H9 (cell line): Measurements from ENCODE around the gene JMJD1C. TPM values are rescaled to one million over a fixed set of nuclear protein-coding genes. Genes with fewer than 3 reads are reported as not detected.

Experiments used
- DNase-seq: peaks from one replicate; pipeline ENCODE4 v3.0.0-alpha.2; 2017
- H2AFZ ChIP-seq: one replicate; pipeline ENCODE4 v1.6.1; 2013; ENCODE audit warnings: mild to moderate bottlenecking, low read length, control low read depth, moderate library complexity
- H2AK5ac ChIP-seq: 2 replicates; pipeline ENCODE4 v1.6.1; 2013; ENCODE audit warnings: low read length, control low read depth, mixed read lengths; ENCODE audit not compliant: insufficient read length
- H2BK120ac ChIP-seq: one replicate; pipeline ENCODE4 v1.6.1; 2013; ENCODE audit warnings: low read depth, mild to moderate bottlenecking, low read length, control low read depth, inconsistent platforms; ENCODE audit not compliant: poor library complexity, severe bottlenecking
- H2BK12ac ChIP-seq: 2 replicates; pipeline ENCODE4 v1.6.1; 2013; ENCODE audit warnings: low read length, control low read depth, mixed read lengths, low read depth; ENCODE audit not compliant: insufficient read length
- H2BK15ac ChIP-seq: 2 replicates; pipeline ENCODE4 v1.6.1; 2013; ENCODE audit warnings: low read depth, low read length, control low read depth
- H2BK20ac ChIP-seq: one replicate; pipeline ENCODE4 v1.6.1; 2013; ENCODE audit warnings: low read depth, mild to moderate bottlenecking, low read length, control low read depth, inconsistent platforms; ENCODE audit not compliant: poor library complexity, severe bottlenecking
- H2BK5ac ChIP-seq: 2 replicates; pipeline ENCODE4 v1.6.1; 2013; ENCODE audit warnings: low read length, control low read depth, mixed read lengths; ENCODE audit not compliant: insufficient read length
- H3K14ac ChIP-seq: 2 replicates; pipeline ENCODE4 v1.6.1; 2013; ENCODE audit warnings: low read length, control low read depth; ENCODE audit not compliant: insufficient read depth
- H3K18ac ChIP-seq: 2 replicates; pipeline ENCODE4 v1.6.1; 2013; ENCODE audit warnings: low read depth, mild to moderate bottlenecking, mixed read lengths, low read length, control low read depth; ENCODE audit not compliant: insufficient read length
- H3K23ac ChIP-seq: 2 replicates; pipeline ENCODE4 v1.6.1; 2013; ENCODE audit warnings: low read length, control low read depth, mixed read lengths, low read depth; ENCODE audit not compliant: insufficient read length
- H3K23me2 ChIP-seq: 2 replicates; pipeline ENCODE4 v1.6.1; 2013; ENCODE audit warnings: low read depth, mild to moderate bottlenecking, mixed read lengths, low read length, control low read depth; ENCODE audit not compliant: insufficient read length, poor library complexity, severe bottlenecking
- H3K27ac ChIP-seq: 2 replicates; pipeline ENCODE4 v1.5.1; 2013; ENCODE audit warnings: low read length, control low read depth, mixed read lengths, low read depth; ENCODE audit not compliant: insufficient read length
- H3K27me3 ChIP-seq: 2 replicates; pipeline ENCODE4 v1.6.1; 2013; ENCODE audit warnings: low read length, control low read depth, inconsistent platforms; ENCODE audit not compliant: insufficient read depth
- H3K4ac ChIP-seq: 2 replicates; pipeline ENCODE4 v1.6.1; 2013; ENCODE audit warnings: low read depth, mild to moderate bottlenecking, control low read depth, inconsistent platforms, low read length, moderate library complexity
- H3K4me1 ChIP-seq: 2 replicates; pipeline ENCODE4 v1.6.1; 2013; ENCODE audit warnings: low read length, control low read depth, inconsistent platforms; ENCODE audit not compliant: insufficient read depth
- H3K4me2 ChIP-seq: 2 replicates; pipeline ENCODE4 v1.6.1; 2013; ENCODE audit warnings: low read length, control low read depth, mixed read lengths; ENCODE audit not compliant: insufficient read length, insufficient read depth
- H3K56ac ChIP-seq: 2 replicates; pipeline ENCODE4 v1.6.1; 2013; ENCODE audit warnings: low read depth, mild to moderate bottlenecking, mixed read lengths, low read length, control low read depth; ENCODE audit not compliant: insufficient read length
- H3K79me1 ChIP-seq: 2 replicates; pipeline ENCODE4 v1.6.1; 2013; ENCODE audit warnings: low read depth, mild to moderate bottlenecking, moderate library complexity, low read length, control low read depth, inconsistent platforms; ENCODE audit not compliant: insufficient read depth, poor library complexity, severe bottlenecking
- H3K79me2 ChIP-seq: 2 replicates; pipeline ENCODE4 v1.6.1; 2013; ENCODE audit warnings: low read length, control low read depth, inconsistent platforms; ENCODE audit not compliant: insufficient read depth
- H3K9ac ChIP-seq: 2 replicates; pipeline ENCODE4 v1.6.1; 2013; ENCODE audit warnings: low read length, control low read depth, mixed read lengths; ENCODE audit not compliant: insufficient read length; ENCODE audit errors: extremely low read depth
- H3K9me3 ChIP-seq: one replicate; pipeline ENCODE4 v1.6.1; 2013; ENCODE audit warnings: low read depth, low read length, inconsistent platforms; ENCODE audit not compliant: control insufficient read depth
- H3T11ph ChIP-seq: one replicate; pipeline ENCODE4 v1.6.1; 2013; ENCODE audit warnings: mild to moderate bottlenecking, low read length, control low read depth, inconsistent platforms
- H4K20me1 ChIP-seq: one replicate; pipeline ENCODE4 v1.6.1; 2013; ENCODE audit not compliant: control insufficient read depth, insufficient read length, insufficient read depth
- H4K5ac ChIP-seq: 2 replicates; pipeline ENCODE4 v1.6.1; 2013; ENCODE audit warnings: low read depth, mild to moderate bottlenecking, mixed read lengths, low read length, control low read depth; ENCODE audit not compliant: insufficient read length
- H4K8ac ChIP-seq: replicated peaks from 2 replicates; pipeline ENCODE4 v1.6.1; 2013; ENCODE audit warnings: low read length, control low read depth, mixed read lengths, low read depth; ENCODE audit not compliant: insufficient read length
- H4K91ac ChIP-seq: 2 replicates; pipeline ENCODE4 v1.6.1; 2013; ENCODE audit warnings: low read depth, mild to moderate bottlenecking, moderate library complexity, mixed read lengths, low read length, control low read depth; ENCODE audit not compliant: insufficient read length
- H3K27ac Mint-ChIP-seq, 3 experiments: 2 replicates in 2 of 3; 3 replicates in 1 of 3; pipeline ENCODE4 v1.8.0; 2020 to 2021; ENCODE audit warnings: mixed read lengths in 3 of 3, mild to moderate bottlenecking in 1 of 3, moderate library complexity in 1 of 3
- H3K27me3 Mint-ChIP-seq: 2 replicates; pipeline ENCODE4 v1.8.0; 2021; ENCODE audit warnings: low read depth, mild to moderate bottlenecking, moderate library complexity, mixed read lengths
- H3K36me3 Mint-ChIP-seq, 3 experiments: 2 replicates in 2 of 3; 3 replicates in 1 of 3; pipeline ENCODE4 v1.8.0; 2020 to 2021; ENCODE audit warnings: low read depth in 3 of 3, mixed read lengths in 3 of 3; ENCODE audit not compliant: insufficient read depth in 1 of 3
- H3K4me1 Mint-ChIP-seq, 2 experiments: 2 replicates each; pipeline ENCODE4 v1.8.0; 2020; ENCODE audit warnings: mixed read lengths in 2 of 2
- H3K4me3 Mint-ChIP-seq, 2 experiments: 2 replicates in 1 of 2; 3 replicates in 1 of 2; pipeline ENCODE4 v1.8.0; 2020 to 2021; ENCODE audit warnings: mild to moderate bottlenecking in 2 of 2, mixed read lengths in 2 of 2, moderate library complexity in 1 of 2
- H3K9me3 Mint-ChIP-seq, 2 experiments: 2 replicates in 1 of 2; 3 replicates in 1 of 2; pipeline ENCODE4 v1.8.0; 2020; ENCODE audit warnings: mild to moderate bottlenecking in 2 of 2, mixed read lengths in 2 of 2, moderate library complexity in 1 of 2
- CTCF ChIP-seq: fragments of 200-600 bp; sonication (generic); conservative IDR thresholded peaks from 3 replicates; pipeline ENCODE4 v1.8.0; 2021; ENCODE audit warnings: antibody characterized with exemption, mild to moderate bottlenecking
- WGBS: extraction: QIAGEN DNeasy Blood & Tissue Kit; methylation state at CpG from one replicate; pipeline ENCODE4 v1.1.7; 2013; ENCODE audit warnings: missing lambda C conversion rate, low lambda C conversion rate, mixed read lengths; ENCODE audit not compliant: insufficient read length; ENCODE audit errors: extremely low coverage; 5-methylcytosine and 5-hydroxymethylcytosine counted together
- total RNA-seq: library from RNA; stranded (reverse); gene quantifications from 2 replicates; pipeline ENCODE4 v1.2.1, GENCODE V29; 2021

JMJD1C gene
- total RNA-seq, 1 experiment from 2014 or later, result 200 TPM

- H2BK15ac ChIP-seq, result no peak overlapping the region
- no peak overlapping the region for H2AFZ ChIP-seq
- H3K4ac ChIP-seq, result no peak overlapping the region
- no peak overlapping the region for H4K91ac ChIP-seq
- H3K23ac ChIP-seq, result no peak overlapping the region
- no peak overlapping the region for H3K9ac ChIP-seq
- H3K79me2 ChIP-seq, result no peaks in the 10 kb centered on the region; the same call in 1 of the 2 replicates
- H2BK20ac ChIP-seq, result no peak overlapping the region
- H2AK5ac ChIP-seq, result no peak overlapping the region
- H3K27ac Mint-ChIP-seq, result no peak overlapping the region
- H3K27me3 Mint-ChIP-seq, result no peaks in the 10 kb centered on the region
- H3T11ph ChIP-seq, result no peak overlapping the region
- no peaks in the 10 kb centered on the region for H4K20me1 ChIP-seq
- no peak overlapping the region for H3K56ac ChIP-seq
- peaks cover 5% of the 10 kb centered on the region; the same call in 1 of the 2 replicates for H3K4me1 ChIP-seq
- H3K4me2 ChIP-seq, result no peak overlapping the region
- TF ChIP-seq CTCF, result no peak
- H3K9me3 ChIP-seq, result no peaks in the 10 kb centered on the region
- no peak overlapping the region for H4K5ac ChIP-seq
- no peak overlapping the region for H3K14ac ChIP-seq
- H3K27ac ChIP-seq, result no peak overlapping the region
- H3K4me3 Mint-ChIP-seq, result no peak overlapping the region
- no peaks in the 10 kb centered on the region for H3K36me3 Mint-ChIP-seq
- H3K9me3 Mint-ChIP-seq, result no peaks in the 10 kb centered on the region
- no CpG with 5 or more reads among the region's 3 CpGs for WGBS
- H3K27me3 ChIP-seq, result no peaks in the 10 kb centered on the region
- no peak overlapping the region for H4K8ac ChIP-seq
- no peak overlapping the region for H2BK12ac ChIP-seq
- H3K79me1 ChIP-seq, result peaks cover 1% of the 10 kb centered on the region
- no peak overlapping the region for H2BK120ac ChIP-seq
- H3K18ac ChIP-seq, result no peak overlapping the region
- H3K23me2 ChIP-seq, result no peaks in the 10 kb centered on the region
- peaks cover 23 to 25% of the 10 kb centered on the region in 2 experiments for H3K4me1 Mint-ChIP-seq
- H2BK5ac ChIP-seq, result no peak overlapping the region
- no peak for DNase-seq
These were observed 26.2 kb downstream of the JMJD1C start for GRCh38 chr10:63439607-63440006.
